Glutamatergic neuron (in vitro differentiated cells): Measurements from ENCODE around the gene BCAR3. TPM values are rescaled to one million over a fixed set of nuclear protein-coding genes. Genes with fewer than 3 reads are reported as not detected.

Experiments used
- DNase-seq: peaks from one replicate; pipeline ENCODE4 v3.0.0; 2022
- H3K27ac Mint-ChIP-seq: one replicate; pipeline ENCODE4 v1.8.0; 2020; ENCODE audit warnings: mild to moderate bottlenecking, mixed read lengths, inconsistent platforms; ENCODE audit not compliant: unreplicated experiment
- H3K27me3 Mint-ChIP-seq: one replicate; pipeline ENCODE4 v1.8.0; 2020; ENCODE audit warnings: mild to moderate bottlenecking, moderate library complexity, mixed read lengths, inconsistent platforms; ENCODE audit not compliant: unreplicated experiment
- H3K36me3 Mint-ChIP-seq: one replicate; pipeline ENCODE4 v1.8.0; 2020; ENCODE audit warnings: mild to moderate bottlenecking, mixed read lengths, inconsistent platforms; ENCODE audit not compliant: unreplicated experiment
- H3K4me1 Mint-ChIP-seq: one replicate; pipeline ENCODE4 v1.8.0; 2020; ENCODE audit warnings: mild to moderate bottlenecking, low read depth, mixed read lengths, inconsistent platforms; ENCODE audit not compliant: unreplicated experiment
- H3K4me3 Mint-ChIP-seq: one replicate; pipeline ENCODE4 v1.8.0; 2020; ENCODE audit warnings: mild to moderate bottlenecking, mixed read lengths, inconsistent platforms; ENCODE audit not compliant: unreplicated experiment
- H3K9me3 Mint-ChIP-seq: one replicate; pipeline ENCODE4 v1.8.0; 2020; ENCODE audit warnings: mild to moderate bottlenecking, moderate library complexity, mixed read lengths, inconsistent platforms; ENCODE audit not compliant: unreplicated experiment
- CTCF ChIP-seq: fragments of 200-600 bp; sonication (generic); IDR thresholded peaks from one replicate; pipeline ENCODE4 v1.5.0; 2021; ENCODE audit not compliant: partially characterized antibody, unreplicated experiment
- total RNA-seq: library from RNA; stranded (reverse); fragmentation: NEBNext Ultra II Directional; extraction: Animal tissue kit (Norgen Biotek cat#: 25700); gene quantifications from one replicate; pipeline ENCODE4 v1.2.1, GENCODE V29; 2021; ENCODE audit not compliant: unreplicated experiment

BCAR3 gene
- total RNA-seq, 1 donor from 2014 or later, result 12.8 TPM

DNA sequence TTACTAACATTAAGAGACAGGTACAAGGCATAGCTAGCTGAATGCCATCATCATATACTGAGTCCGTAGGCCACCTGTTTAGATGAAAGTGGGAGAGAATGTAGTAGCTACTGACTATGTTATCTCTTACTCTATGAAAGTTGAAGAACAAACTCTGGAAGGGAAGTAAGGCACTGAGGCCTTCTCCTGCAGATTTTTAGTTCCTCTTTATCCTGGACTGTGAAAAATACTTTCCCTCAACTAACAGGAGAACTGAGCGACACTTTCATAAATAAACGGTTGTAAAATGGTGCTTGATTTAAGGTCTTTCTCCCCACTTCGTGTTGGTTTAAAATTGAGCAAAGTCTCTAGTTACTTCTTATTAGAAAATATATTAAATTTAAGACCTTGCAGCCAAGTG lies 131.8 kb downstream of the BCAR3 start:
- Mint-ChIP-seq H3K4me1 (peaks cover 50% of the 10 kb centered on the region), H3K36me3 (no peaks in the 10 kb centered on the region), H3K27me3 (peaks cover 14% of the 10 kb centered on the region), H3K4me3 (no peak overlapping the region), H3K27ac (no peak overlapping the region), H3K9me3 (peaks cover 20% of the 10 kb centered on the region)
- no peak for TF ChIP-seq CTCF
- no peak for DNase-seq

GRCh38 chr1:93549131-93549530 lies 132.5 kb downstream of the BCAR3 start:
- no peak for TF ChIP-seq CTCF
- Mint-ChIP-seq H3K4me1 (peaks cover 43% of the 10 kb centered on the region), H3K27ac (no peak overlapping the region), H3K36me3 (no peaks in the 10 kb centered on the region), H3K27me3 (peaks cover 14% of the 10 kb centered on the region), H3K9me3 (peaks cover 20% of the 10 kb centered on the region), H3K4me3 (no peak overlapping the region)
- no peak for DNase-seq

DNA sequence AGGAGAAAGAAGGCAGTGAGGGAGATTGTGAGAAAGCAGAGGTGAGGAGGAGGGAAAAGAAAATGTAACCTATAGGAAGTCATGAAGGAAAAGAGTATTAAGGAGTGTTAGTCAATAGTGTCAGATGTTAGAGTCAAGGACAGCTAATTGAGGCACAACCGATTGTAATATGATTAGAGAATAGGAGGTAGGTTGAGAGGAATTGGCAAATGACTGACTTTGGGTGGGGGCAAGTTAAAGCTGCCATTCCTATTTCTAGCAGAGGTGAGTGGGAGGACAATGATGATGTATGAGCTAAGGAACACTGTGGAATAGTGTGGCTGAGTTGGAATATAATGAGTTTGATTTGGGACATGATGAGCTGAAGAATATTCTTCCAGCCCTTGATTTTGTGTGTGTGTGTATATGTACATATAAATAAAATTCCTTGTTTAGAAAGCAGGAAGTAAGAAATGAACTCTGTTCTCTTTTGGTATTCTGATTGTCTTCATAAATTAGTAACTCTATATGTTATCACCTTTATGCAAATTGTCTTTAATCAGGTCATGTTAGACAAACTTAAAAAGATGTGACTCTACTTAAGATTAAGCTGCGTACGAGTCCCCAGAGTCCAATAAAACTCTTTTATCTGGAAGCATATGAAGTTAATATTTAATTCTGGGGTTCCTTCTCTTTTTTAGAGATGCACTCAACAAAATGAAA lies 135.3 kb downstream of the BCAR3 start:
- DNase-seq, result no peak
- peak overlapping the region; percentile 14 for H3K27ac Mint-ChIP-seq
- peaks cover 3% of the 10 kb centered on the region for H3K9me3 Mint-ChIP-seq
- peaks cover 4% of the 10 kb centered on the region for H3K27me3 Mint-ChIP-seq
- no peaks in the 10 kb centered on the region for H3K36me3 Mint-ChIP-seq
- TF ChIP-seq CTCF, result no peak
- no peak overlapping the region for H3K4me3 Mint-ChIP-seq
- peaks cover 18% of the 10 kb centered on the region for H3K4me1 Mint-ChIP-seq

GRCh38 chr1:93542398-93542797 lies 139.2 kb downstream of the BCAR3 start:
- Mint-ChIP-seq H3K4me3 (no peak overlapping the region), H3K4me1 (peaks cover 14% of the 10 kb centered on the region), H3K27ac (no peak overlapping the region), H3K36me3 (no peaks in the 10 kb centered on the region), H3K27me3 (peaks cover 4% of the 10 kb centered on the region), H3K9me3 (peaks cover 9% of the 10 kb centered on the region)
- DNase-seq, result no peak
- no peak for TF ChIP-seq CTCF

GRCh38 chr1:93541045-93541444 lies 140.6 kb downstream of the BCAR3 start:
- H3K27ac Mint-ChIP-seq, result no peak overlapping the region
- H3K36me3 Mint-ChIP-seq, result no peaks in the 10 kb centered on the region
- DNase-seq, result no peak
- TF ChIP-seq CTCF, result no peak
- H3K4me1 Mint-ChIP-seq, result peaks cover 14% of the 10 kb centered on the region
- no peak overlapping the region for H3K4me3 Mint-ChIP-seq
- peaks cover 1% of the 10 kb centered on the region for H3K27me3 Mint-ChIP-seq
- H3K9me3 Mint-ChIP-seq, result peaks cover 7% of the 10 kb centered on the region
